ENCODE measurements around the gene TMEM151B.

GRCh38 chr6:44262467-44263353, 7.5 kb upstream of the TMEM151B start:
- TF ChIP-seq POLR2A (IDR thresholded peaks at IDR 0.05) (no peak), CTCF (IDR thresholded peaks at IDR 0.05) (no peak), EP300 (IDR thresholded peaks at IDR 0.05) (no peak), POLR2AphosphoS5 (IDR thresholded peaks at IDR 0.05) (no peak)
